GM12878 (cell line): ENCODE measurements around the gene FAM89B. TPM values are rescaled to one million over a fixed set of nuclear protein-coding genes. Genes with fewer than 3 reads are reported as not detected.

Source experiments
- ATAC-seq: fragments of 200-7000 bp; cut with Tn5 transposase; 3 replicates; pipeline ENCODE4 v1.9.1; 2020; ENCODE audit warnings: mild to moderate bottlenecking, moderate library complexity
- BruUV-seq: library from RNA; stranded (reverse); fragments of 400-500 nt; replicated peaks from 2 replicates; lab custom pipeline; 2021; lab: Mats Ljungman, UMichigan
- CTCF ChIA-PET: fragments of 300-600 bp; sonication (Branson Sonifier 250); formaldehyde crosslinking; extraction: SDS; loops from one replicate; lab custom pipeline; 2021; ENCODE audit warnings: inconsistent platforms; lab: Yijun Ruan, JAX
- POLR2A ChIA-PET: fragments of 350-600 bp; formaldehyde crosslinking; extraction: SDS; loops from one replicate; lab custom pipeline; 2021; ENCODE audit warnings: inconsistent platforms; lab: Charles Lee
- RAD21 ChIA-PET: fragments of 300-600 bp; sonication (Branson Sonifier 250); formaldehyde crosslinking; loops from one replicate; lab custom pipeline; 2023; ENCODE audit warnings: antibody characterized with exemption; ENCODE audit not compliant: unreplicated experiment; lab: Charles Lee
- SMC1A ChIA-PET: fragments of 300-600 bp; sonication (Branson Sonifier 250); formaldehyde crosslinking; loops from one replicate; lab custom pipeline; 2023; ENCODE audit not compliant: unreplicated experiment, uncharacterized antibody; lab: Charles Lee
- DNase-seq: peaks from one replicate; pipeline ENCODE4 v3.0.0-alpha.2; 2011; ENCODE audit warnings: low read depth, low spot score
- FAIRE-seq: peaks from 3 replicates; lab custom pipeline; 2011; peaks lifted over from hg19 to GRCh38; lab: Jason Lieb, UNC
- H2AFZ ChIP-seq: 2 replicates; pipeline ENCODE4 v1.6.0; 2011; ENCODE audit warnings: low read depth, low read length, control low read depth; ENCODE audit not compliant: control insufficient read depth
- H3K27ac ChIP-seq: 2 replicates; pipeline ENCODE4 v1.5.1; 2011; ENCODE audit warnings: control low read depth; ENCODE audit not compliant: control insufficient read depth, insufficient read depth
- H3K27me3 ChIP-seq, 2 experiments: replicated peaks in 1 of 2; 2 replicates each; pipeline versions ENCODE4 v1.6.0 to v1.6.1; 2011; ENCODE audit warnings: low read length in 1 of 2; ENCODE audit not compliant: control insufficient read depth in 2 of 2, insufficient read depth in 2 of 2
- H3K36me3 ChIP-seq, 2 experiments: 2 replicates each; pipeline ENCODE4 v1.5.1; 2011; ENCODE audit warnings: low read length in 1 of 2; ENCODE audit not compliant: control insufficient read depth in 2 of 2, insufficient read depth in 2 of 2
- H3K4me1 ChIP-seq: 2 replicates; pipeline ENCODE4 v1.6.1; 2011; ENCODE audit warnings: mild to moderate bottlenecking, low read length, moderate library complexity, mixed read lengths; ENCODE audit not compliant: control insufficient read depth, insufficient read depth
- H3K4me2 ChIP-seq: 2 replicates; pipeline ENCODE4 v1.6.0; 2011; ENCODE audit warnings: control low read depth; ENCODE audit not compliant: control insufficient read depth, insufficient read depth
- H3K4me3 ChIP-seq: fragments of 200-600 bp; sonication (generic); 2 replicates; pipeline ENCODE4 v1.5.1; 2016
- H3K79me2 ChIP-seq: 2 replicates; pipeline ENCODE4 v1.6.0; 2011; ENCODE audit warnings: low read length; ENCODE audit not compliant: control insufficient read depth, insufficient read depth
- H3K9ac ChIP-seq: 2 replicates; pipeline ENCODE4 v1.8.0; 2011; ENCODE audit warnings: low read length, control low read depth, mixed read lengths; ENCODE audit not compliant: control insufficient read depth, insufficient read depth
- H3K9me3 ChIP-seq: replicated peaks from 3 replicates; pipeline ENCODE4 v1.5.1; 2011; ENCODE audit warnings: mild to moderate bottlenecking, low read length; ENCODE audit not compliant: control insufficient read depth, insufficient read depth
- H4K20me1 ChIP-seq: 2 replicates; pipeline ENCODE4 v1.6.0; 2011; ENCODE audit not compliant: control insufficient read depth, insufficient read depth
- EGR1 ChIP-seq, 2 experiments: IDR thresholded peaks; 1 replicate in 1 of 2; 2 replicates in 1 of 2; pipeline ENCODE4 v1.6.1; 2011 to 2012; ENCODE audit warnings: low read depth in 2 of 2, low read length in 2 of 2, borderline replicate concordance in 1 of 2, mild to moderate bottlenecking in 1 of 2, moderate library complexity in 1 of 2
- NR2C2 ChIP-seq: IDR thresholded peaks from 2 replicates; pipeline ENCODE4 v1.6.1; 2011; ENCODE audit warnings: borderline replicate concordance, low read depth; ENCODE audit not compliant: control insufficient read depth, insufficient read length
- PKNOX1 ChIP-seq: fragments of 450-650 bp; IDR thresholded peaks from 2 replicates; pipeline ENCODE4 v1.6.1; 2016; ENCODE audit warnings: mild to moderate bottlenecking
- SIX5 ChIP-seq: IDR thresholded peaks from 2 replicates; pipeline ENCODE4 v1.6.1; 2011; ENCODE audit warnings: mild to moderate bottlenecking, low read depth, low read length, moderate library complexity; ENCODE audit not compliant: severe bottlenecking
- STAT1 ChIP-seq: fragments of 450-650 bp; conservative IDR thresholded peaks from 2 replicates; pipeline ENCODE4 v1.6.1; 2014; ENCODE audit warnings: antibody characterized with exemption, mild to moderate bottlenecking
- TBL1XR1 ChIP-seq: IDR thresholded peaks from 2 replicates; pipeline ENCODE4 v1.6.1; 2012; ENCODE audit warnings: low read depth, low read length, improper control_type of control experiment
- ZBTB4 ChIP-seq: fragments of 450-650 bp; formaldehyde crosslinking; IDR thresholded peaks from 2 replicates; pipeline ENCODE4 v1.4.0; 2022; ENCODE audit warnings: mild to moderate bottlenecking, moderate library complexity
- WGBS: methylation state at CpG from one replicate; pipeline ENCODE4 v1.1.6; 2016; ENCODE audit warnings: low lambda C conversion rate; ENCODE audit not compliant: insufficient replicate concordance, insufficient coverage; ENCODE audit errors: missing lambda C conversion rate; 5-methylcytosine and 5-hydroxymethylcytosine counted together
- in situ Hi-C: fragments of 300-500 bp; cut with MboI; formaldehyde crosslinking; loops from 9 replicates; pipeline ENCODE4 v1.14.3; 2018; ENCODE audit warnings: mixed read lengths
- intact Hi-C: fragments of 100-400 bp; cut with micrococcal nuclease; formaldehyde crosslinking; loops from one replicate; pipeline ENCODE4 v1.14.2; 2022; ENCODE audit not compliant: unreplicated experiment
- polyA plus RNA-seq, 11 experiments: library from polyadenylated mRNA; depleted of rRNA in 4 of 11; unstranded in 6 of 11; stranded (reverse) in 5 of 11; fragments of >200 nt; fragmentation: Nextera tagmentation in 4 of 11; fragmentation: Illumina TruSeq in 1 of 11; extraction: Ambion mirVana in 4 of 11; extraction: Trizol in 1 of 11; gene quantifications; 1 replicate in 1 of 11; 2 replicates in 10 of 11; pipeline versions ENCODE4 v1.2.1 to v1.2.3, GENCODE V29; 2011 to 2016; ENCODE audit warnings: inconsistent platforms in 2 of 11, missing spikeins in 2 of 11, low read depth in 1 of 11
- total RNA-seq, 4 experiments: library from RNA; depleted of rRNA in 3 of 4; stranded (reverse); fragments of >200 nt in 3 of 4; fragmentation: Illumina TruSeq in 1 of 4; extraction: Trizol in 1 of 4; gene quantifications; 2 replicates each; pipeline versions ENCODE4 v1.2.1 to v1.2.3, GENCODE V29; 2013 to 2021

Gene FAM89B
- total and polyA plus RNA-seq, 10 of the 15 experiments (the other 5 are each of a cell fraction or from before 2014, with no cell fraction given), result 0.34 to 36.7 (median 9.8) TPM

- CTCF ChIA-PET, result no interaction called here
- no peak overlapping the region for H3K4me2 ChIP-seq
- no peak for FAIRE-seq
- H4K20me1 ChIP-seq, result no peaks in the 10 kb centered on the region
- no peak for DNase-seq
- H3K9ac ChIP-seq, result no peak overlapping the region
- H3K9me3 ChIP-seq, result no peaks in the 10 kb centered on the region
- SMC1A ChIA-PET, result no interaction called here
- WGBS, result 83% methylated on average over 12 of the region's 12 CpGs
- no peak overlapping the region for H3K4me3 ChIP-seq
- ATAC-seq, result no peak
- no peak overlapping the region for H3K27ac ChIP-seq
- H3K4me1 ChIP-seq, result peaks cover 6% of the 10 kb centered on the region
- TF ChIP-seq TBL1XR1 (no peak), ZBTB4 (CRISPR knock-in tag) (no peak), PKNOX1 (no peak), EGR1 (IDR thresholded peaks at IDR 0.05; ENCODE audit: borderline replicate concordance in 1 of 2, low read depth in 2 of 2, low read length in 2 of 2) (no peak), NR2C2 (no peak), SIX5 (no peak), STAT1 (no peak)
- TF ChIP-seq, all 136 proteins: peak for 0
- intact Hi-C loops (no loop called here), in situ Hi-C loops (no loop called here)
- H3K79me2 ChIP-seq, result no peaks in the 10 kb centered on the region
- H3K36me3 ChIP-seq, result peaks cover 10 to 13% of the 10 kb centered on the region in 2 experiments
- ChIA-PET RAD21 (interaction anchor here (0.6 kb wide), 2 partner anchors 15 to 27 kb away, joined by 3 to 4 read pairs; no protein-coding TSS in a partner anchor), POLR2A (interaction anchor here (1.0 kb wide), 2 partner anchors 10 to 12 kb away, joined by 3 to 5 read pairs; partner anchors contain the start of gene SCYL1)
- BruUV-seq, result no TSS peak
- H2AFZ ChIP-seq, result no peak overlapping the region
- H3K27me3 ChIP-seq, result no peaks in the 10 kb centered on the region
Observed at GRCh38 chr11:65536412-65537295, 35.7 kb upstream of the FAM89B start.
